C4-2B (cell line): Measurements from ENCODE around the gene TRAPPC3.

Source experiments
- H3K27ac ChIP-seq: fragments of 450-650 bp; 2 replicates; pipeline ENCODE4 v1.5.1; 2017
- ZFX ChIP-seq: fragments of 450-650 bp; IDR thresholded peaks from 2 replicates; pipeline ENCODE4 v1.6.1; 2017
- TF ChIP-seq, protein P1 (sequence below): fragments of 450-650 bp; conservative IDR thresholded peaks from 2 replicates; pipeline ENCODE4 v1.5.1; 2017; ENCODE audit warnings: mild to moderate bottlenecking

Gene TRAPPC3

GRCh38 chr1:36096500-36097432 is 52.5 kb downstream of the TRAPPC3 start:
- no peak for TF ChIP-seq ZFX
- TF ChIP-seq, protein P1, sequence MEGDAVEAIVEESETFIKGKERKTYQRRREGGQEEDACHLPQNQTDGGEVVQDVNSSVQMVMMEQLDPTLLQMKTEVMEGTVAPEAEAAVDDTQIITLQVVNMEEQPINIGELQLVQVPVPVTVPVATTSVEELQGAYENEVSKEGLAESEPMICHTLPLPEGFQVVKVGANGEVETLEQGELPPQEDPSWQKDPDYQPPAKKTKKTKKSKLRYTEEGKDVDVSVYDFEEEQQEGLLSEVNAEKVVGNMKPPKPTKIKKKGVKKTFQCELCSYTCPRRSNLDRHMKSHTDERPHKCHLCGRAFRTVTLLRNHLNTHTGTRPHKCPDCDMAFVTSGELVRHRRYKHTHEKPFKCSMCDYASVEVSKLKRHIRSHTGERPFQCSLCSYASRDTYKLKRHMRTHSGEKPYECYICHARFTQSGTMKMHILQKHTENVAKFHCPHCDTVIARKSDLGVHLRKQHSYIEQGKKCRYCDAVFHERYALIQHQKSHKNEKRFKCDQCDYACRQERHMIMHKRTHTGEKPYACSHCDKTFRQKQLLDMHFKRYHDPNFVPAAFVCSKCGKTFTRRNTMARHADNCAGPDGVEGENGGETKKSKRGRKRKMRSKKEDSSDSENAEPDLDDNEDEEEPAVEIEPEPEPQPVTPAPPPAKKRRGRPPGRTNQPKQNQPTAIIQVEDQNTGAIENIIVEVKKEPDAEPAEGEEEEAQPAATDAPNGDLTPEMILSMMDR, result no peak; the same call in 1 of the 2 replicates

GRCh38 chr1:36095760-36096405 is 53.4 kb downstream of the TRAPPC3 start:
- TF ChIP-seq, protein P1, result no peak
- TF ChIP-seq ZFX, result no peak
- H3K27ac ChIP-seq, result no peak overlapping the region

More at GRCh38 chr1:36096500-36097432, 52.5 kb downstream of the TRAPPC3 start:
- no peak overlapping the region for H3K27ac ChIP-seq

- TF ChIP-seq ZFX, result no peak
- TF ChIP-seq, protein P1, result no peak
- no peak overlapping the region for H3K27ac ChIP-seq
Measured at GRCh38 chr1:36094621-36095061, 54.6 kb downstream of the TRAPPC3 start.

GRCh38 chr1:36093929-36094328 is 55.4 kb downstream of the TRAPPC3 start:
- TF ChIP-seq, protein P1, result no peak
- no peak for TF ChIP-seq ZFX
- no peak overlapping the region for H3K27ac ChIP-seq

GRCh38 chr1:36093226-36093625 is 56.1 kb downstream of the TRAPPC3 start:
- no peak overlapping the region for H3K27ac ChIP-seq

DNA sequence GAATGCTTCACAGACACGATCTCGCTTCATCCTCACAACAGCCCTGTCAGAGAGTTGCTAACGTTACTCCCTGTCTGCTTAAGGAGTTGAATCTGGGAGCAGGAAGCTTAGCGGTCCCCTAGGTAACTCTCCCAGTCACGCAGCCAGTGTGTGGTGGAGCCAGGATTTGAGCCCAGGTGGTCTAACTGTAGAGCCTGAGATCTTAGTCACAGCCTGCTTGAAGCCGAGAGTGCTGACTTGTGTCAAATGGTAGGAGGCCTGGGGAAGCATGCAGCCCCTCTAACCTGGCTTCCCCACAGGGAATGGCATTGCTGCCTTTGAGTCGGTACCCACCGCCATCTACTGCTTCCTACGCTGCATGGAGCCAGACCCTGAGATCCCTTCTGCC is 56.5 kb downstream of the TRAPPC3 start:
- TF ChIP-seq, protein P1, result no peak
- TF ChIP-seq ZFX, result no peak
- no peak overlapping the region for H3K27ac ChIP-seq

More at GRCh38 chr1:36093226-36093625, 56.1 kb downstream of the TRAPPC3 start:
- TF ChIP-seq ZFX, result no peak
- TF ChIP-seq, protein P1, result no peak
